Activated CD4-positive, alpha-beta T cell treated with anti-CD3 and anti-CD28 coated beads, Interleukin-2, Interleukin-6, amounts not matched to agents 100 ng/mL and 50 ng/mL, durations not matched to agents 16 hours and 8 hours (primary cell): ENCODE results near the gene SHF.
"Not testable (repeated sequence)": the region's sequence is repeated elsewhere in the genome, so short reads cannot be mapped to it uniquely, and the experiment has no call there.

Source experiments
- DNase-seq: peaks from one replicate; pipeline ENCODE4 v3.0.0-alpha.2; 2020

The SHF gene

GRCh38 chr15:45187894-45188830, at the start of gene SHF:
Gene SHF, minus strand, starts transcription at chr15:45187966. Its CDS starts 15 bp downstream, at chr15:45187951.
- DNase-seq, result peak; percentile 33

GRCh38 chr15:45236806-45237205, 49.0 kb upstream of the SHF start:
- DNase-seq, result not testable (repeated sequence)

GRCh38 chr15:45234562-45235235, 46.9 kb upstream of the SHF start:
- DNase-seq, result no peak

GRCh38 chr15:45231864-45232562, 44.2 kb upstream of the SHF start:
- no peak for DNase-seq

- no peak for DNase-seq
Observed at GRCh38 chr15:45231132-45231531, 43.4 kb upstream of the SHF start.

- DNase-seq, result no peak
Observed at GRCh38 chr15:45230245-45230965, 42.6 kb upstream of the SHF start.

GRCh38 chr15:45228931-45229330, 41.2 kb upstream of the SHF start:
- no peak for DNase-seq

- DNase-seq, result no peak
Observed at GRCh38 chr15:45225506-45226273, 37.9 kb upstream of the SHF start.

GRCh38 chr15:45224621-45225217, 37.0 kb upstream of the SHF start:
- DNase-seq, result no peak

- DNase-seq, result no peak
Observed at GRCh38 chr15:45221967-45222366, 34.2 kb upstream of the SHF start.

GRCh38 chr15:45221053-45221599, 33.4 kb upstream of the SHF start:
- DNase-seq, result no peak

GRCh38 chr15:45212493-45212892, 24.7 kb upstream of the SHF start:
- DNase-seq, result no peak

GRCh38 chr15:45205192-45205591, 17.4 kb upstream of the SHF start:
- peak; percentile 81 for DNase-seq

- no peak for DNase-seq
Observed at GRCh38 chr15:45203182-45203581, 15.4 kb upstream of the SHF start.

- DNase-seq, result no peak
Observed at GRCh38 chr15:45201869-45202268, 14.1 kb upstream of the SHF start.

- DNase-seq, result no peak
Observed at GRCh38 chr15:45201557-45201859, 13.7 kb upstream of the SHF start.

GRCh38 chr15:45200799-45201556, 13.2 kb upstream of the SHF start:
- DNase-seq, result peak; percentile 91

- DNase-seq, result peak; percentile 95
Observed at GRCh38 chr15:45200001-45200798, 12.4 kb upstream of the SHF start.

GRCh38 chr15:45199136-45199810, 11.5 kb upstream of the SHF start:
- DNase-seq, result peak; percentile 61
